ENCODE results near the gene ATP7A. TPM values are rescaled to one million over a fixed set of nuclear protein-coding genes. Genes with fewer than 3 reads are reported as not detected.

ATP7A gene
- total RNA-seq, 1 donor from 2014 or later, result 2.4 TPM

- TF ChIP-seq CTCF (conservative IDR thresholded peaks at IDR 0.05; ENCODE audit: low read depth, low read length), result no peak
- no peak for DNase-seq (ENCODE audit: low read depth)
Observed at GRCh38 chrX:77945910-77946545, 35.5 kb downstream of the ATP7A start.

GRCh38 chrX:77946571-77946970 lies 36.1 kb downstream of the ATP7A start:
- no peak overlapping the region for H3K4me3 ChIP-seq (ENCODE audit: low read depth, low read length)
- no peak for TF ChIP-seq CTCF (conservative IDR thresholded peaks at IDR 0.05; ENCODE audit: low read depth, low read length)
- DNase-seq (ENCODE audit: low read depth), result no peak

More at GRCh38 chrX:77945910-77946545, 35.5 kb downstream of the ATP7A start:
- no peak overlapping the region for H3K4me3 ChIP-seq (ENCODE audit: low read depth, low read length)

- DNase-seq (ENCODE audit: low read depth), result no peak
- TF ChIP-seq CTCF (conservative IDR thresholded peaks at IDR 0.05; ENCODE audit: low read depth, low read length), result no peak
- no peak overlapping the region for H3K4me3 ChIP-seq (ENCODE audit: low read depth, low read length)
Observed at GRCh38 chrX:77949840-77950239, 39.3 kb downstream of the ATP7A start.

GRCh38 chrX:77952173-77952572 lies 41.7 kb downstream of the ATP7A start:
- no peak for TF ChIP-seq CTCF (conservative IDR thresholded peaks at IDR 0.05; ENCODE audit: low read depth, low read length)
- no peak overlapping the region for H3K4me3 ChIP-seq (ENCODE audit: low read depth, low read length)
- no peak for DNase-seq (ENCODE audit: low read depth)

GRCh38 chrX:77953302-77953701 lies 42.8 kb downstream of the ATP7A start:
- no peak for DNase-seq (ENCODE audit: low read depth)
- H3K4me3 ChIP-seq (ENCODE audit: low read depth, low read length), result no peak overlapping the region
- TF ChIP-seq CTCF (conservative IDR thresholded peaks at IDR 0.05; ENCODE audit: low read depth, low read length), result no peak

GRCh38 chrX:77953708-77954107 lies 43.2 kb downstream of the ATP7A start:
- H3K4me3 ChIP-seq (ENCODE audit: low read depth, low read length), result no peak overlapping the region
- DNase-seq (ENCODE audit: low read depth), result no peak
- no peak for TF ChIP-seq CTCF (conservative IDR thresholded peaks at IDR 0.05; ENCODE audit: low read depth, low read length)

- DNase-seq (ENCODE audit: low read depth), result no peak
- TF ChIP-seq CTCF (conservative IDR thresholded peaks at IDR 0.05; ENCODE audit: low read depth, low read length), result no peak
- no peak overlapping the region for H3K4me3 ChIP-seq (ENCODE audit: low read depth, low read length)
Observed at GRCh38 chrX:77960567-77960966, 50.1 kb downstream of the ATP7A start.
